Vagina (tissue), 2 donors: Measurements from ENCODE around the gene RABGAP1L.

Experiments
- CTCF ChIP-seq, 3 experiments: fragments of 450-650 bp in 2 of 3; fragments of 200-600 bp in 1 of 3; sonication (generic) in 1 of 3; IDR thresholded peaks; one replicate each; pipeline ENCODE4 v1.5.1; 2017 to 2019; ENCODE audit warnings: antibody characterized with exemption in 3 of 3, mild to moderate bottlenecking in 2 of 3, moderate library complexity in 2 of 3
- POLR2A ChIP-seq, 2 donors: fragments of 450-650 bp; IDR thresholded peaks; one replicate each; pipeline ENCODE4 v1.6.1; 2017; ENCODE audit warnings: antibody characterized with exemption in 2 of 2, mild to moderate bottlenecking in 2 of 2, moderate library complexity in 2 of 2
- POLR2AphosphoS5 ChIP-seq, 2 donors: sonication (generic); formaldehyde crosslinking; IDR thresholded peaks; one replicate each; pipeline ENCODE4 v1.9.0; 2017; ENCODE audit warnings: antibody characterized with exemption in 2 of 2, mild to moderate bottlenecking in 2 of 2, low read depth in 1 of 2; ENCODE audit not compliant: insufficient read depth in 1 of 2

- TF ChIP-seq CTCF (IDR thresholded peaks at IDR 0.05): no peak
- TF ChIP-seq POLR2AphosphoS5 (IDR thresholded peaks at IDR 0.05; ENCODE audit: insufficient read depth in 1 of 2, low read depth in 1 of 2): no peak
- no peak for TF ChIP-seq POLR2A (IDR thresholded peaks at IDR 0.05)
Measured at GRCh38 chr1:174815036-174815435, 655.7 kb downstream of the RABGAP1L start.
